ENCODE data around the gene CCDC179. TPM values are rescaled to one million over a fixed set of nuclear protein-coding genes. Genes with fewer than 3 reads are reported as not detected.
A peak's percentile ranks its signal among the peaks of the same experiment; 100 is the strongest.

CCDC179 gene
- total and polyA plus RNA-seq, 2 experiments from 2014 or later, result not detected

DNA sequence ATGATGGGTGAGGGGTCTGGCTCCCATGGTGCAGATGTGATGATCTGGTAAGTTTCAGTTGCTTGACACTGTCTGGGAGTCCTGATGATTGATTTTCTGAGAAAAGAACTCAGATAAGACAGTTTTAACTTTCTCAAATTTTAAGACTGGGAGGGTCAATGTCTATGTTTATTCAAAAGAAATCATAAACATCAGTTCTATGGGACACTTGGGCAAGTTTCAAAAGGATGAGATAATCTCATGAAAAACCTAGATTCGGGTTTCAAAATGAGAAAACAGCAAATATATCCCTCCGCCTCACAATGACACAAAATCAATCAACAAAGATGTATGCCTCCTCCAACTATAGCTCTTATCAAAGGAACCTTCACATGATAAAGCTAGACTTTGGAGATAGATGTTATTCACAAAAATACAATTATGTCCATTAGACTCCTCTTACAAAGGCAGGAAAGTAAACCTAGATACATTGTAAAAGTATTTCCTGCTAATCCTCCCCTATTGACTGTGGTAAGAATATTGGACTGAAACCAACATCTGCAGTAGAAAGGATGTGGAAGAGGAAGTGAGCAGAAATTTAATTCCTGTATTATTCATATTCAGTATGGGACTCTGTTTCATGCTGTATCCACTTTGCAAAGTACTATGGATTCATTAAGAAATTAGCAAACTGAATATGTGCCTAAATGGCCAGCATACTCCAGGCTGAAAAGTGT is 52.3 kb downstream of the CCDC179 start:
- H3K27ac ChIP-seq, result no peak overlapping the region
- no peak overlapping the region for H3K4me2 ChIP-seq (ENCODE audit: unreplicated experiment)
- H2AFZ ChIP-seq, result no peak overlapping the region
- peak; percentile 2 for DNase-seq
- H3K36me3 ChIP-seq (ENCODE audit: low read depth), result no peaks in the 10 kb centered on the region
- H3K9me3 ChIP-seq (ENCODE audit: low read depth), result no peaks in the 10 kb centered on the region
- TF ChIP-seq EZH2 (IDR thresholded peaks at IDR 0.05; ENCODE audit: insufficient read depth, poor library complexity, severe bottlenecking), result no peak
- TF ChIP-seq EZH2phosphoT487 (IDR thresholded peaks at IDR 0.05; ENCODE audit: insufficient read depth, low read depth), result no peak
- H4K20me1 ChIP-seq (ENCODE audit: insufficient read depth), result no peaks in the 10 kb centered on the region
- no peaks in the 10 kb centered on the region for H3K9me2 ChIP-seq (ENCODE audit: insufficient read depth)
- in situ Hi-C loops (cut with MboI), result no loop called here
- no peak overlapping the region for H3K4me3 ChIP-seq
- WGBS, 2 experiments (ENCODE audit: low coverage in 1 of 2, low lambda C conversion rate in 2 of 2, missing lambda C conversion rate in 2 of 2), result 53 to 54% methylated on average over 2 of the region's 2 CpGs
- no peaks in the 10 kb centered on the region for H3K27me3 ChIP-seq (replicated peaks; ENCODE audit: insufficient read depth)
- no peak overlapping the region for H3K9ac ChIP-seq
- H3K4me1 ChIP-seq (ENCODE audit: insufficient read depth), result no peaks in the 10 kb centered on the region
- no peaks in the 10 kb centered on the region for H3F3A ChIP-seq (ENCODE audit: insufficient read depth)
- H3K79me2 ChIP-seq (ENCODE audit: insufficient read depth), result no peaks in the 10 kb centered on the region

DNA sequence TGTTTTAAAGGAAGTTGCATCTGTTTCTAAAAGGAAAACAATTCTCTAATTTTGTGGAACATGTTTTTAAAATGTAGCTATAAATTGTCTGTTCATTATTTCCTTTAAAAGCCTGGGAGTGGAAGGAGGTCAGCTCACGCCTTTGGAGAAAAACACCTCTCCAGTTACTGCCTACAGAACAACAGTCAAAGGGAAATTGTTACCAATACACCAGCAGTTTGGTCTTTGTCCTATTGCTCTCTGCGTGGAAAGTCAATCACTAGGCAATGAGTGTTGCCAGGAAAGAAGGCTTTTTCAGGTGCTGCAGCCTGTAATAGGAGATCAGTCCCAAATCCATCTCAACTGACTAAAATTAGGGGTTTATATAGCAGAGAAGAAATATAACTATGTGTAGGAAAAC is 52.9 kb downstream of the CCDC179 start:
- Histone ChIP-seq H3K4me3 (no peak overlapping the region), H2AFZ (no peak overlapping the region), H3K36me3 (ENCODE audit: low read depth) (no peaks in the 10 kb centered on the region), H3K4me1 (ENCODE audit: insufficient read depth) (no peaks in the 10 kb centered on the region), H3K9ac (no peak overlapping the region), H3K27me3 (replicated peaks; ENCODE audit: insufficient read depth) (no peaks in the 10 kb centered on the region), H3K79me2 (ENCODE audit: insufficient read depth) (no peaks in the 10 kb centered on the region), H3K4me2 (ENCODE audit: unreplicated experiment) (no peak overlapping the region), H3K27ac (no peak overlapping the region), H3K9me2 (ENCODE audit: insufficient read depth) (no peaks in the 10 kb centered on the region), H3K9me3 (ENCODE audit: low read depth) (no peaks in the 10 kb centered on the region), H4K20me1 (ENCODE audit: insufficient read depth) (no peaks in the 10 kb centered on the region), H3F3A (ENCODE audit: insufficient read depth) (no peaks in the 10 kb centered on the region)
- 44 to 46% methylated on average over 2 of the region's 2 CpGs for WGBS, 2 experiments (ENCODE audit: low coverage in 1 of 2, low lambda C conversion rate in 2 of 2, missing lambda C conversion rate in 2 of 2)
- in situ Hi-C loops (cut with MboI), result no loop called here
- DNase-seq, result no peak
- TF ChIP-seq EZH2phosphoT487 (IDR thresholded peaks at IDR 0.05; ENCODE audit: insufficient read depth, low read depth), result no peak
- TF ChIP-seq EZH2 (IDR thresholded peaks at IDR 0.05; ENCODE audit: insufficient read depth, poor library complexity, severe bottlenecking), result no peak

DNA sequence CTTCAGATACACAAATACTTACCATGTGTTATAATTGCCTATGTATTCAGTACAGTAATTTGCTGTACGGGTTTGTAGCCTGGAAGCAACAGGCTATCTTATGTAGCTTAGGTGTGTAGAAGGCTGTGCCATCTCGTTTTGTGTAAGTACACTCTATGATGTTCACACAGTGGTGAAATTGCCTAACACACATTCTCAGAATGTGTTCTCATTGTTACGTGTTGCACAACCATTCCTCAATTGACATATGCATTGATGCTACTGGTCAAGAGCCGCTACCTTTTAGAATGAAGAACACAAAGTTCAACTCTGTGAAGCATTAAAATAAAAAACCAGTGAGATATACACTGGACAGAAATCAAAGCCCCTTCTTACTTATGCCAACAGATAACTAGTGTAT is 57.4 kb downstream of the CCDC179 start:
- no peaks in the 10 kb centered on the region for H4K20me1 ChIP-seq (ENCODE audit: insufficient read depth)
- no peaks in the 10 kb centered on the region for H3K79me2 ChIP-seq (ENCODE audit: insufficient read depth)
- 0 out of 2 replicates have a peak, but pooled peaks cover 4% of the 10 kb centered on the region for H3K27me3 ChIP-seq (replicated peaks; ENCODE audit: insufficient read depth)
- no peak overlapping the region for H3K4me3 ChIP-seq
- no peaks in the 10 kb centered on the region for H3K4me1 ChIP-seq (ENCODE audit: insufficient read depth)
- H3K9ac ChIP-seq, result no peak overlapping the region
- H3K36me3 ChIP-seq (ENCODE audit: low read depth), result no peaks in the 10 kb centered on the region
- TF ChIP-seq EZH2phosphoT487 (IDR thresholded peaks at IDR 0.05; ENCODE audit: insufficient read depth, low read depth) (no peak), EZH2 (IDR thresholded peaks at IDR 0.05; ENCODE audit: insufficient read depth, poor library complexity, severe bottlenecking) (no peak)
- H3F3A ChIP-seq (ENCODE audit: insufficient read depth), result no peaks in the 10 kb centered on the region
- 43% methylated on average over 4 of the region's 4 CpGs for WGBS, 2 experiments (ENCODE audit: low coverage in 1 of 2, low lambda C conversion rate in 2 of 2, missing lambda C conversion rate in 2 of 2)
- no peaks in the 10 kb centered on the region for H3K9me2 ChIP-seq (ENCODE audit: insufficient read depth)
- DNase-seq, result no peak
- no peak overlapping the region for H3K27ac ChIP-seq
- H2AFZ ChIP-seq, result no peak overlapping the region
- in situ Hi-C loops (cut with MboI), result no loop called here
- H3K4me2 ChIP-seq (ENCODE audit: unreplicated experiment), result no peak overlapping the region
- H3K9me3 ChIP-seq (ENCODE audit: low read depth), result no peaks in the 10 kb centered on the region

DNA sequence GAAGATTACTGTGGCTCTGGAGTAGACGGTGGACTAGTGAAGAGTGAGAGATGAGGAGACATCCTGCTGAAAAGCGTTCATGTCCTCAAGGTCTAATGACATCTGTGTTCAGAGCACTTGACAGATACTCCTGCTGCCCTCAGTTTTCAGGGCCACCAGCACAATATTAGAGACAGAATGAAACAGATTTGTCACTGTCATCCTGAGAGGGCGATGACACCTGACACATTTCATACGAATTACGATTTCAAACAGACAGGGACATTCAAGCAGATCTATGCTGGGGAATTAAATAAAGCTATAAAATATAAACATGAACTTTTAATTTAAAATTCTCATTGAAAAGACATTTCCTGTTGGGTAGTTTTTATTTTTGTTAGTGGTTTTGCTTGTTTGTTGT is 59.8 kb downstream of the CCDC179 start:
- Histone ChIP-seq H3K27me3 (replicated peaks; ENCODE audit: insufficient read depth) (0 out of 2 replicates have a peak, but pooled peaks cover 4% of the 10 kb centered on the region), H3K4me3 (no peak overlapping the region), H3K9ac (no peak overlapping the region), H2AFZ (no peak overlapping the region), H4K20me1 (ENCODE audit: insufficient read depth) (no peaks in the 10 kb centered on the region), H3K4me1 (ENCODE audit: insufficient read depth) (no peaks in the 10 kb centered on the region), H3F3A (ENCODE audit: insufficient read depth) (no peaks in the 10 kb centered on the region), H3K4me2 (ENCODE audit: unreplicated experiment) (no peak overlapping the region), H3K36me3 (ENCODE audit: low read depth) (no peaks in the 10 kb centered on the region), H3K27ac (no peak overlapping the region), H3K9me2 (ENCODE audit: insufficient read depth) (no peaks in the 10 kb centered on the region), H3K9me3 (ENCODE audit: low read depth) (no peaks in the 10 kb centered on the region), H3K79me2 (ENCODE audit: insufficient read depth) (no peaks in the 10 kb centered on the region)
- WGBS, 2 experiments (ENCODE audit: low coverage in 1 of 2, low lambda C conversion rate in 2 of 2, missing lambda C conversion rate in 2 of 2), result 41 to 48% methylated on average over 5 of the region's 5 CpGs
- DNase-seq, result no peak
- in situ Hi-C loops (cut with MboI), result no loop called here
- TF ChIP-seq EZH2phosphoT487 (IDR thresholded peaks at IDR 0.05; ENCODE audit: insufficient read depth, low read depth) (no peak), EZH2 (IDR thresholded peaks at IDR 0.05; ENCODE audit: insufficient read depth, poor library complexity, severe bottlenecking) (no peak)
